Measurements from ENCODE around the gene TNNI2.

The TNNI2 gene

DNA sequence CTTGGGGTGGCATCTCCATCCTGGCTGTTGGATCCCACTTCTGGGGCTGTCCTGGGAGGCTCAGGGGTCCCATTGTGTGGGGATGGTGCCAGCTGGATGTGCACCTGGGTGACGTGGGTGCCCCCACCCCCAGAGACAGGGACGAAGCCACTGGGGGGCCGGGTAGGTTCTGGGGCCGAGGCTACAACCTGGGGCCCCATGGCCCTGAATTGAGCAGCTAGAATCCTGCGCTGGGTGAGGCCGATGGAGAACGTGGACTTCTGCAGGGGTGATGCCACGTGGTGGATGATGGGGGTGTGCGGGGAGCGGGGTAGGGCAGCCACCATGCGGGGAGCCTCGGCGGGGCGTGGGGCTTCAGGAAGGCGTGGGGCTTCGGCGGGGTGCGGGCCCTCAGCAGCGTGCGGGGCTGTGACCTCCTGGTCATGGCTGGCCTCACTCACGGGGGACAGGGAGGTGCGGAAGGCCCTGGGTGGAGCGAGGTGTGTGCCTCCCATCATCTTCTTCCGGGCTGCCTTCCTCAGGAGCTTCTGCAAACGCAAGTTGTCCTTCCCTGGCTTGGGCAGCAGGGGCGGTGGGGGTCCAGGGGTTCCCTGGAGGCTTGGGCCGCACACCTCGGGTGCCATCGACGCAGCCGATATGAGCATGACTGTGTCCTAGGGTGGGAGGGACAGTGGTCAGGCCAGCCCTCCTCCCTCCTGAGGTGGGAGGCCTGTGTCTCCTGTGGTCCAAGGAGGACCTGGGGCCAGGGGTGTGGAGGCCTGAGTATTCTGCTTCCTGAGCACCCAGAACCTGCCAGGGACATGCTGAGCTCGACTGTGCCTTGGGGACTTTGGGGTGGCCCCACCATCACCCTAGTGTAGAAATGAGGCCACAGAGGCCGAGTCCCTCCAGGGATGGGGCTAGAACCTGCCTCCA, 51.4 kb downstream of the TNNI2 start:
- DNase-seq = no peak
